ENCODE data around the gene LMX1B.

DNA sequence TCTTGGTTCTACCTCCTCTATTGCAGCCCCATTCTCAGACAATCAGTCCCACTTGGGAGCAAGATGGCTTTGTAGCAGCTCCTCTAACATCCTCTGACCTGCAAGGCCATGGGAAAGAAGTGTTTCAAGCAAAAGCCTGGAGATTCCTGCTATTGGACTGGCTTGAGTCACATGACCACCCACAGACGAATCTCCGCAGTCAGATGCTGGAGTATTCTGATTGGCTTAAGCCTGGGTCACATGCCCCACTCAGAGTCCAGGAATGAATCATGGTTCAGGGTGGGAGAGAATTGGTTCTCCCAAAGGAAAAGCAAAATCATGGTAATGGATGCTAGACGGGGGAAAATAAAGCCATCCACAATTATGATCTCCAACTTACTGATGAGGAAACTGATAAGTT, 22.6 kb upstream of the LMX1B start:
- no peak for TF ChIP-seq POLR2AphosphoS5 (IDR thresholded peaks at IDR 0.05)
- no peak for TF ChIP-seq POLR2A (IDR thresholded peaks at IDR 0.05)

All from upper lobe of left lung (tissue), 4 donors.